ENCODE measurements around the gene NUP210L. TPM values are rescaled to one million over a fixed set of nuclear protein-coding genes. Genes with fewer than 3 reads are reported as not detected.
A peak's percentile ranks its signal among the peaks of the same experiment; 100 is the strongest.

The NUP210L gene
- total and polyA plus RNA-seq, 9 of the 15 experiments (the other 6 are each of a cell fraction or from before 2014, with no cell fraction given): 0.01 to 0.04 TPM; not detected in 7

DNA sequence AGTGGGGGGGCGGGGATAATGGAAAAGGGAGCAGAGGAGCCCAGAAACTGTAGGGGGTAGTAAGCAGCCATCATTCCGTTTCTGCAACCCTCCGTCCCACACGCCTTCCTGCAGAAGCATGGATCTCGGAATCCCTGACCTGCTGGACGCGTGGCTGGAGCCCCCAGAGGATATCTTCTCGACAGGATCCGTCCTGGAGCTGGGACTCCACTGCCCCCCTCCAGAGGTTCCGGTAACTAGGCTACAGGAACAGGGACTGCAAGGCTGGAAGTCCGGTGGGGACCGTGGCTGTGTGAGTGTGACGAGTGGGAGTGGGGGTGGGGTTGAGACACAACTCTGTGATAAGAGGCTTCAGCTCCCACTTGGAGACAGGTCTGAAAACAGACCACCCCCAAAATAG lies 186.5 kb downstream of the NUP210L start (continued):
- TF ChIP-seq, protein P1, sequence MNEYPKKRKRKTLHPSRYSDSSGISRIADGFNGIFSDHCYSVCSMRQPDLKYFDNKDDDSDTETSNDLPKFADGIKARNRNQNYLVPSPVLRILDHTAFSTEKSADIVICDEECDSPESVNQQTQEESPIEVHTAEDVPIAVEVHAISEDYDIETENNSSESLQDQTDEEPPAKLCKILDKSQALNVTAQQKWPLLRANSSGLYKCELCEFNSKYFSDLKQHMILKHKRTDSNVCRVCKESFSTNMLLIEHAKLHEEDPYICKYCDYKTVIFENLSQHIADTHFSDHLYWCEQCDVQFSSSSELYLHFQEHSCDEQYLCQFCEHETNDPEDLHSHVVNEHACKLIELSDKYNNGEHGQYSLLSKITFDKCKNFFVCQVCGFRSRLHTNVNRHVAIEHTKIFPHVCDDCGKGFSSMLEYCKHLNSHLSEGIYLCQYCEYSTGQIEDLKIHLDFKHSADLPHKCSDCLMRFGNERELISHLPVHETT (CRISPR knock-in tag; conservative IDR thresholded peaks at IDR 0.05 in 1 of 2, IDR thresholded peaks at IDR 0.05 in 1 of 2): 0 out of 4 replicates have a peak, but pooled peaks of 1 of the 2 experiments have one; percentile 29
- TF ChIP-seq TOE1 (IDR thresholded peaks at IDR 0.05; ENCODE audit: borderline replicate concordance) (no peak), TOE1 (CRISPR knock-in tag; IDR thresholded peaks at IDR 0.05; ENCODE audit: borderline replicate concordance, low read depth) (no peak), RBBP5 (IDR thresholded peaks at IDR 0.05; ENCODE audit: borderline replicate concordance, insufficient read depth, low read length, poor library complexity, severe bottlenecking) (no peak), MAFK (IDR thresholded peaks at IDR 0.05; ENCODE audit: low read length) (no peak), FOXM1 (IDR thresholded peaks at IDR 0.05; ENCODE audit: low read depth) (no peak), FOXM1 (CRISPR knock-in tag; IDR thresholded peaks at IDR 0.05; ENCODE audit: low read depth) (no peak), SNRNP70 (optimal IDR thresholded peaks at IDR 0.05; ENCODE audit: low read depth, low read length) (no peak), GABPB2 (CRISPR knock-in tag; conservative IDR thresholded peaks at IDR 0.05) (no peak), ARNT (IDR thresholded peaks at IDR 0.05) (no peak), PCBP1 (IDR thresholded peaks at IDR 0.05; ENCODE audit: low read depth, low read length, poor library complexity, severe bottlenecking) (no peak), GTF2A2 (tag; IDR thresholded peaks at IDR 0.05) (no peak), ASH1L (IDR thresholded peaks at IDR 0.05; ENCODE audit: borderline replicate concordance, low read depth, partially characterized antibody) (no peak), TEAD2 (tag; IDR thresholded peaks at IDR 0.05) (no peak), MCM2 (IDR thresholded peaks at IDR 0.05; ENCODE audit: low read depth) (no peak), POLR2H (tag; IDR thresholded peaks at IDR 0.05; ENCODE audit: low read depth) (no peak), ZBTB7A (IDR thresholded peaks at IDR 0.05; ENCODE audit: borderline replicate concordance, control insufficient read depth, low read depth, low read length) (peak; percentile 12; the same call in 1 of the 2 replicates)
- TF ChIP-seq, protein P2, sequence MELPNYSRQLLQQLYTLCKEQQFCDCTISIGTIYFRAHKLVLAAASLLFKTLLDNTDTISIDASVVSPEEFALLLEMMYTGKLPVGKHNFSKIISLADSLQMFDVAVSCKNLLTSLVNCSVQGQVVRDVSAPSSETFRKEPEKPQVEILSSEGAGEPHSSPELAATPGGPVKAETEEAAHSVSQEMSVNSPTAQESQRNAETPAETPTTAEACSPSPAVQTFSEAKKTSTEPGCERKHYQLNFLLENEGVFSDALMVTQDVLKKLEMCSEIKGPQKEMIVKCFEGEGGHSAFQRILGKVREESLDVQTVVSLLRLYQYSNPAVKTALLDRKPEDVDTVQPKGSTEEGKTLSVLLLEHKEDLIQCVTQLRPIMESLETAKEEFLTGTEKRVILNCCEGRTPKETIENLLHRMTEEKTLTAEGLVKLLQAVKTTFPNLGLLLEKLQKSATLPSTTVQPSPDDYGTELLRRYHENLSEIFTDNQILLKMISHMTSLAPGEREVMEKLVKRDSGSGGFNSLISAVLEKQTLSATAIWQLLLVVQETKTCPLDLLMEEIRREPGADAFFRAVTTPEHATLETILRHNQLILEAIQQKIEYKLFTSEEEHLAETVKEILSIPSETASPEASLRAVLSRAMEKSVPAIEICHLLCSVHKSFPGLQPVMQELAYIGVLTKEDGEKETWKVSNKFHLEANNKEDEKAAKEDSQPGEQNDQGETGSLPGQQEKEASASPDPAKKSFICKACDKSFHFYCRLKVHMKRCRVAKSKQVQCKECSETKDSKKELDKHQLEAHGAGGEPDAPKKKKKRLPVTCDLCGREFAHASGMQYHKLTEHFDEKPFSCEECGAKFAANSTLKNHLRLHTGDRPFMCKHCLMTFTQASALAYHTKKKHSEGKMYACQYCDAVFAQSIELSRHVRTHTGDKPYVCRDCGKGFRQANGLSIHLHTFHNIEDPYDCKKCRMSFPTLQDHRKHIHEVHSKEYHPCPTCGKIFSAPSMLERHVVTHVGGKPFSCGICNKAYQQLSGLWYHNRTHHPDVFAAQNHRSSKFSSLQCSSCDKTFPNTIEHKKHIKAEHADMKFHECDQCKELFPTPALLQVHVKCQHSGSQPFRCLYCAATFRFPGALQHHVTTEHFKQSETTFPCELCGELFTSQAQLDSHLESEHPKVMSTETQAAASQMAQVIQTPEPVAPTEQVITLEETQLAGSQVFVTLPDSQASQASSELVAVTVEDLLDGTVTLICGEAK (IDR thresholded peaks at IDR 0.05): peak; percentile 8; the same call in 1 of the 2 replicates
- TF ChIP-seq, protein P2 (CRISPR knock-in tag; IDR thresholded peaks at IDR 0.05): no peak

Measured in K562 (cell line).